Brain microvascular endothelial cell (primary cell): ENCODE results near the gene CABLES1.
A peak's percentile ranks its signal among the peaks of the same experiment; 100 is the strongest.

ENCODE experiments used
- DNase-seq: peaks from one replicate; pipeline ENCODE4 v3.0.0-alpha.2; 2020
- H3K27ac ChIP-seq: fragments of 250-450 bp; sonication (Bioruptor Pico); 2 replicates; pipeline ENCODE4 v1.5.1; 2020; ENCODE audit warnings: mild to moderate bottlenecking, moderate library complexity
- H3K27me3 ChIP-seq: fragments of 250-450 bp; sonication (Bioruptor Pico); replicated peaks from 2 replicates; pipeline ENCODE4 v1.5.1; 2020; ENCODE audit warnings: mild to moderate bottlenecking
- H3K36me3 ChIP-seq: fragments of 250-450 bp; sonication (Bioruptor Pico); replicated peaks from 2 replicates; pipeline ENCODE4 v1.5.1; 2020; ENCODE audit warnings: mild to moderate bottlenecking
- H3K4me3 ChIP-seq: 2 replicates; pipeline ENCODE4 v1.5.1; 2011; ENCODE audit warnings: low read depth, mild to moderate bottlenecking, control low read depth, low read length, moderate library complexity
- CTCF ChIP-seq: IDR thresholded peaks from 2 replicates; pipeline ENCODE4 v1.5.1; 2011; ENCODE audit warnings: low read depth, mild to moderate bottlenecking, moderate library complexity, low read length, control low read depth, inconsistent platforms; ENCODE audit errors: missing control alignments
- in situ Hi-C: cut with HindIII; loops from 2 replicates; pipeline ENCODE4 v1.10.0; 2017; ENCODE audit warnings: low sequenced_read_pairs, low pct_ligation_motif_present

The CABLES1 gene

DNA sequence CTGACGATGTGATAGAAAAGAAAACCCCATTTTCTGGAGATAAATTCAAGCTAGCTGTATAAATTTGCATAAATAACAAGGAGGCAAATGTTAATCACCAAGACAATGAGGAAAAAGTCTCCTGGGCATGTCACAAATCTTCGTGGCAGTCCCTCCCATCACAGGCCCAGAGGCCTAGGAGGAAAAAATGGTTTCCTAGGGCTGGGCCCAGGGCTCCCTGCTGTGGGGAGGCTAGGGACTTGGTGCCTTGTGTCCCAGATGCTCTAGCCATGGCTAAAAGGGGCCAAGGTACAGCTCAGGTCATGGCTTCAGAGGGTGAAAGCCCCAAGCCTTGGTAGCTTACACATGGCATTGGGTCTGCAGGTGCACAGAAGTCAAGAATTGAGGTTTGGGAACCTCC is 134.6 kb downstream of the CABLES1 start:
- Histone ChIP-seq H3K27ac (no peak overlapping the region), H3K27me3 (no peaks in the 10 kb centered on the region), H3K4me3 (no peak overlapping the region), H3K36me3 (no peaks in the 10 kb centered on the region)
- TF ChIP-seq CTCF, result no peak
- in situ Hi-C loops, result no loop called here
- no peak for DNase-seq

DNA sequence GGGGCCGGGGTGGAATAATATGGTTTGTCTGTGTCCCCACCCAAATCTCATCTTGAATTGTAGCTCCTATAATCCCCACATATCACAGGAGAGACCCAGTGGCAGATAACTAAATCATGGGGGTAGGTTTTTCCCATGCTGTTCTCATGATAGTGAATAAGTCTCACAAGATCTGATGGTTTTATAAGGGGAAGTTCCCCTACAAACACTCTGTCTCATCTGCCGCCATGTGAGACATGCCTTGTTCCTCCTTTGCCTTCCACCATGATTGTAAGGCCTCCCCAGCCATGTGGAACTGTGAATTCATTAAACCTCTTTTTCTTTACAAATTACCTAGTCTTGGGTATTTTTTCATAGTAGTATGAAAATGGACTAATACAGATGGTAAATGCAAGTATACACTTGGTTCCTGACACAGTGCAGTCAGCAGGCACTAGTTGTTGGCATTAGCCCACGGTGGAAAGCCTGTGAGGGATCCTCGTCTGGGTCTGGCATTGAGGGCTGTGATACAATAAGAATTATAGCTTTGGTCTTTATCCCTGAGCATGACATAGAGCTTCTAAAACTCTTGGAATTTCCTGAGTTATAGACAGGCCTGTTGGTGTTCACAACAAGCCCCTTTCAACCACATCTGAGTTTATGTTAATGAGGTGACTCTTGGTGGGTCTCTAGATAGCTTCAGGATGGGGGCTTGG is 135.8 kb downstream of the CABLES1 start:
- no peak for TF ChIP-seq CTCF
- Histone ChIP-seq H3K36me3 (no peaks in the 10 kb centered on the region), H3K4me3 (no peak overlapping the region), H3K27ac (no peak overlapping the region), H3K27me3 (no peaks in the 10 kb centered on the region)
- DNase-seq, result no peak
- in situ Hi-C loops, result no loop called here

GRCh38 chr18:23272498-23273232 is 137.4 kb downstream of the CABLES1 start:
- no peak for TF ChIP-seq CTCF
- in situ Hi-C loops, result no loop called here
- no peak overlapping the region for H3K27ac ChIP-seq

DNA sequence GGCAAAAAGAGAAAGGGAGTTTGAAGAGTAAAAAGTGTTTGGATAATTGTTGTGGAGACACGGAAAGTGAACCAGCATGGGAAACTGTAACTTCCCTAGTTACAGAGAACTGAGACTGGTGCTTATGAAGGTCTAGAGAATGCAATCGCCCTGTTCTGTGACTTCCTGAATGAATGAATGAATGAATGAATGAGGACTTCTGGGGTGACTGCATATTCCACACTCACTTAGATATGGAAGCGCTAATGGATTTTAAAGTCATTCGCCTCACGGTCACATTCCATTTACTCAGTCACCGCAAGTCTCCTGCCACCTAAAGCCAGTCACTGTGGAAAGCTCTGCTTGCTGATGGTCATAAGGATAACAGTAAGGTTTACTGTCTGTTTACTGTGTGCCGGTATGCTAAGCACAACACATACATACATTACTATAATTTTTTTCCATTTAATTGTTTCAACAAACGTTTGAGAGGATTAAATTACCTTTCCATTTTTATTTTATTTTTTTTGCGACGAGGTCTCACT is 138.2 kb downstream of the CABLES1 start:
- no peak for TF ChIP-seq CTCF
- Histone ChIP-seq H3K27ac (no peak overlapping the region), H3K27me3 (no peaks in the 10 kb centered on the region), H3K4me3 (no peak overlapping the region), H3K36me3 (no peaks in the 10 kb centered on the region)
- DNase-seq, result no peak
- in situ Hi-C loops, result no loop called here

More at GRCh38 chr18:23272498-23273232, 137.4 kb downstream of the CABLES1 start:
- no peak overlapping the region for H3K4me3 ChIP-seq
- no peaks in the 10 kb centered on the region for H3K36me3 ChIP-seq
- no peak for DNase-seq
- no peaks in the 10 kb centered on the region for H3K27me3 ChIP-seq

DNA sequence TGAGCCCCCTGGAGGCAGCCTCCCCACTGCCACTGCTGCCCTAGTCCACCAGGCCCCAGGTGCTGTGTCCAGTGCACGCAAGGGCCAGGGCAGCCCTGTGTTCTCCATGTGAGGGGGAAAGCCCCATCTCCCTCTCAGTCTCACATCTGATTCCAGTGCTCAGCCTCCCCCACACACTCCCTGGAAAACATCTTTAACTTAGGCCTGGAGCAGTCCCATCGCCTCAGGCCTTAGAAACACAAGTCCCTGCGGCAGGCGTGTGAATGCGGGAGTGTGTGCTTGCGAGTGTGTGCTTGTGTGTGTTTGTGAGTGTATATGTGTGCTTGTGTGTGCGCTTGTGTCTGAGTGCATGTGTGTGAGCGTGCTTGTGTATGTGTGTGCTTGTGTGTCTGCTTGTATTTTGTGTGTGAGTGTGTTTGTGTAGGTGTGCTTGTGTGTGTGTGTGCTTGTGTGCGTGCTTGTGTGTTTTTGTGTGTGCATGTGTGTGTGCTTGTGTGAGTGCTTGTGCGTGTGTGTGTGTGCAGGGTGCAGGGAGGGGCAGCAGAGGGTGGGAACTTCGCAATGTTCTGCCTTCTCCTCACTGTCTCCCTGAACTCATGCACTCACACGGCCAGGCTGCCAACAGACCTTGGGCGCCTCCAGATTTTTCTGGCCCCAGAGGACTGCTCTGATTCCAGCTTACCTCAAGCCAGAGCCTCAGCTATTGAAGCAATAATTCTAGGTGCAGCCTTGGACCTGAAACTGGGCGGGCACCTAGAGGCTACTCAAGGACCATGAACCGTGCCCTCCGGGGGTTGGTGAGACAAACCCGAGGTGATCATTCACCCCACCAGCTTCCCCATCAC is 139.6 kb downstream of the CABLES1 start:
- H3K36me3 ChIP-seq, result no peaks in the 10 kb centered on the region
- no peak for DNase-seq
- peak; percentile 2 for TF ChIP-seq CTCF
- in situ Hi-C loops, result no loop called here
- H3K27ac ChIP-seq, result no peak overlapping the region
- no peaks in the 10 kb centered on the region for H3K27me3 ChIP-seq
- H3K4me3 ChIP-seq, result no peak overlapping the region
